ENCODE data around the gene MTMR1. TPM values are rescaled to one million over a fixed set of nuclear protein-coding genes. Genes with fewer than 3 reads are reported as not detected.

The MTMR1 gene
- 10.8 and 14.4 TPM in 2 replicates for total RNA-seq

DNA sequence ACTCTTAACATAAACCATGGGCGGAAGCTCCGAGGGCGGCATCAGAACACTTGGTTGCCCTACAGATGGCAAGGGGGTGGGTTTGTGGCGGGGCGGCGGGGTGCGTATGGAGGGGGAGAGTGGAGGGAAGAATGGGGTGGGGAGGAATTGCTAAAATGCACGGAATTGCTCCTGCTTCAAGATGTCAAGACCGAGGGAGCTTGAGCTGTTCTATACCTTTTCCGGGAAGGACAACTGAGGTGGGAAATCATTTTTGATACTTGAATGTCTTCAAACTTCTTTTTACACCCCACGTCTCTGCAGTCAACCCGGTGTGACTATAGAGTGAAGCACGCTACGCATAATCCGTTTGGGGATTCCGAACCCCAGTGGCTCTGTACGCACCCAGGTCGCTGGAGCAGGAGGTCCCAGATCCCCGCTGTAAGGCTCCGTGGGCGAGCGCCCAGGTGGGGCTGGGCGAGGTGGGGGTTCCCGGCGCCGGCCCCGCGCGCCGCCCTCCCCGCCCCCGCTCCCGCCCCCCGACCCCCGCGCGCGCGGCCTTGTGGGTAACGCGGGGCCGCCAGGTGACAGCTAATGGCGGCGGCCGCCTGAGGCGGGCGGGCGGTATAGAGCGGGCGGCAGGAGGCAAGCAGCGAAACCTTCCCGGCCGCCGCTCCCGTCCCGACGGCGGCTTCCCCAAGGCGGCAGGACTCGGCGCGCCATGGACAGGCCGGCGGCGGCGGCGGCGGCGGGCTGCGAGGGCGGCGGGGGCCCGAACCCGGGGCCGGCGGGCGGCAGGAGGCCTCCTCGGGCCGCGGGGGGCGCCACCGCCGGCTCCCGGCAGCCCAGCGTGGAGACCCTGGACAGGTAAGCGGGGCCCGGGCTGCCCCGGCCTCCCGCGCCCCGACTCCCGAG is at the start of gene MTMR1:
Gene MTMR1, plus strand, starts transcription at position 566 of the 894 bp plus-strand sequence. Its CDS starts 135 bp downstream, at position 701.

Other genes with a start within 250 kb of the MTMR1 start
- 11.4 TPM in 2 replicates for gene MTM1, start 124.8 kb upstream of the MTMR1 start, total RNA-seq
- 48.1 and 52.1 TPM in 2 replicates for gene CD99L2, start 205.3 kb downstream of the MTMR1 start, total RNA-seq